Transverse colon (tissue), 4 donors: ENCODE measurements around the gene ZNF804B. TPM values are rescaled to one million over a fixed set of nuclear protein-coding genes. Genes with fewer than 3 reads are reported as not detected.

Experiments
- DNase-seq: peaks from one replicate; pipeline ENCODE4 v3.0.0-alpha.2; 2019
- H3K27ac ChIP-seq, 4 donors: fragments of 200-600 bp; sonication (generic); 2 replicates each; pipeline ENCODE4 v1.5.1; 2016 to 2018; ENCODE audit warnings: inconsistent platforms in 4 of 4
- H3K27me3 ChIP-seq: fragments of 200-600 bp; sonication (generic); 2 replicates; pipeline ENCODE4 v1.5.1; 2017; ENCODE audit warnings: inconsistent platforms
- H3K36me3 ChIP-seq, 4 donors: fragments of 200-600 bp; sonication (generic); 2 replicates each; pipeline ENCODE4 v1.5.1; 2017 to 2019; ENCODE audit warnings: inconsistent platforms in 4 of 4
- H3K4me1 ChIP-seq, 4 donors: fragments of 200-600 bp; sonication (generic); 2 replicates each; pipeline ENCODE4 v1.5.1; 2017 to 2020; ENCODE audit warnings: inconsistent platforms in 4 of 4
- H3K4me3 ChIP-seq, 4 donors: fragments of 200-600 bp; sonication (generic); 1 replicate in 1 of 4; 2 replicates in 3 of 4; pipeline versions ENCODE4 v1.5.1 to v1.6.1; 2017 to 2019; ENCODE audit warnings: inconsistent platforms in 4 of 4
- H3K9me3 ChIP-seq, 2 donors: fragments of 200-600 bp; sonication (generic); 2 replicates each; pipeline ENCODE4 v1.5.1; 2017 to 2019; ENCODE audit warnings: inconsistent platforms in 2 of 2
- CTCF ChIP-seq, 5 experiments: fragments of 200-600 bp in 3 of 5; fragments of 450-650 bp in 2 of 5; sonication (generic) in 3 of 5; IDR thresholded peaks; 1 replicate in 2 of 5; 2 replicates in 3 of 5; pipeline ENCODE4 v1.5.1; 2016 to 2017; ENCODE audit warnings: antibody characterized with exemption in 5 of 5, inconsistent platforms in 3 of 5, mild to moderate bottlenecking in 2 of 5, moderate library complexity in 1 of 5
- EP300 ChIP-seq: sonication (generic); formaldehyde crosslinking; IDR thresholded peaks from one replicate; pipeline ENCODE4 v1.6.1; 2017; ENCODE audit warnings: antibody characterized with exemption, low read depth
- POLR2A ChIP-seq: fragments of 450-650 bp; IDR thresholded peaks from one replicate; pipeline ENCODE4 v1.6.1; 2016; ENCODE audit warnings: antibody characterized with exemption, mild to moderate bottlenecking, moderate library complexity
- POLR2AphosphoS5 ChIP-seq, 3 donors: sonication (generic); formaldehyde crosslinking; IDR thresholded peaks; one replicate each; pipeline ENCODE4 v1.6.1; 2016; ENCODE audit warnings: antibody characterized with exemption in 3 of 3
- WGBS, 2 donors: methylation state at CpG; one replicate each; pipeline ENCODE4 v1.1.5; 2018; ENCODE audit warnings: low coverage in 1 of 2; 5-methylcytosine and 5-hydroxymethylcytosine counted together
- in situ Hi-C, 4 donors: fragments of 200-750 bp; cut with MboI; loops; one replicate each; pipeline versions ENCODE4 v1.15.0 to v1.15.1; 2017; ENCODE audit warnings: low sequenced_read_pairs in 3 of 4, low pct_ligation_motif_present in 1 of 4, low pct_unique_long_range_greater_than_20kb in 1 of 4
- intact Hi-C: fragments of 100-400 bp; cut with DNase I; formaldehyde crosslinking; loops from one replicate; pipeline ENCODE4 v1.15.1; 2023; ENCODE audit warnings: low total_unique reads
- total RNA-seq, 4 donors: library from RNA; depleted of rRNA; stranded (reverse); fragments of >200 nt; gene quantifications; one replicate each; pipeline ENCODE4 v1.1.0, GENCODE V29; 2016

The ZNF804B gene
- total RNA-seq, 4 donors from 2014 or later, result not detected

DNA sequence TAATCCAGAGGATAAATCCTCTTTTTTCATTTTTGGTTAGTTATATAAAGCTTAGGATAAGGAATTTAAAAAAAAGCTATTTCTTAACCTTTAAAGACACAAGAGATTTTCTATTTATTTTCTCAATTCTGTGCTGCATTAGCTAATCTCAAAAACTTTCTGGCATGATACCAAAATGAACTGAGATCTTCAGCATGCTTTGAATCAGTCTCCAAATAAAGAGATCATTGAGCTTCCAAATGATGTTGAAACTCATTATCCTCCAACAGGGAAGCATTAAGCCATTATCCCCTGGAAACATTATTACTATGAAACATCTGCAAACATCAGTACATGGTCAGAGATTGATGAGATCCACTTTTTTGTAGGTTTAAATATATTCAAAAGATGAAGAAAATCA, 386.3 kb downstream of the ZNF804B start:
- in situ Hi-C loops, result no loop called here
- DNase-seq, result no peak
- Histone ChIP-seq H3K36me3 (no peaks in the 10 kb centered on the region), H3K27me3 (no peaks in the 10 kb centered on the region), H3K9me3 (peaks cover 0 to 4% of the 10 kb centered on the region in 2 donors), H3K4me3 (no peak overlapping the region), H3K27ac (no peak overlapping the region), H3K4me1 (no peaks in the 10 kb centered on the region)
- intact Hi-C loops, result no loop called here
- no peak for TF ChIP-seq POLR2A
- TF ChIP-seq EP300, result no peak
- no peak for TF ChIP-seq CTCF (IDR thresholded peaks at IDR 0.05)
- no peak for TF ChIP-seq POLR2AphosphoS5 (IDR thresholded peaks at IDR 0.05)

- Histone ChIP-seq H3K27me3 (no peaks in the 10 kb centered on the region), H3K36me3 (no peaks in the 10 kb centered on the region), H3K27ac (no peak overlapping the region), H3K9me3 (no peaks in the 10 kb centered on the region), H3K4me1 (no peaks in the 10 kb centered on the region), H3K4me3 (no peak overlapping the region)
- WGBS, 2 donors, result 85 to 93% methylated on average over 2 of the region's 2 CpGs
- in situ Hi-C loops, result no loop called here
- intact Hi-C loops, result no loop called here
- DNase-seq, result no peak
- no peak for TF ChIP-seq POLR2A
- no peak for TF ChIP-seq POLR2AphosphoS5 (IDR thresholded peaks at IDR 0.05)
- TF ChIP-seq CTCF (IDR thresholded peaks at IDR 0.05), result no peak
- no peak for TF ChIP-seq EP300
These were observed 400.6 kb downstream of the ZNF804B start for GRCh38 chr7:89160107-89160506.

DNA sequence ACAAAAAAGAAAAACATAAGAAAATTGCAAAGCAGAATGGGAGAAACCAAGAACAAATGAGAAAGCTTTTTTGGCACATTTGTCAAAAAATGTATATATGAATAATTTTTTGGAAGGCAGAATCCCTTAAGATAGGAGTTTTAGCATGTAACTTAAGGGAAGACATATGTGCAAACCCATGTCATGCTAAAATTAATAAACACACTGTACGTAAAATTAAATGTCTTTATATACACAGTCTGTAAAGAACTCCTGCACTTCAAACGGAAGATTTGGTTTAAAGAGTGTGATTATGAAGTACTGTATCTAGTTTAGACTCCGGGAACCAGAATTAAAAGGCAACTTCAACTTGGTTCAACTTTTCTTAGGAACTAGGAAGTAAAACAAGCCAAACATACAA, 405.9 kb downstream of the ZNF804B start:
- Histone ChIP-seq H3K36me3 (no peaks in the 10 kb centered on the region), H3K27me3 (no peaks in the 10 kb centered on the region), H3K9me3 (no peaks in the 10 kb centered on the region), H3K27ac (no peak overlapping the region), H3K4me3 (no peak overlapping the region), H3K4me1 (no peaks in the 10 kb centered on the region)
- TF ChIP-seq POLR2AphosphoS5 (IDR thresholded peaks at IDR 0.05) (no peak), CTCF (IDR thresholded peaks at IDR 0.05) (no peak), POLR2A (no peak), EP300 (no peak)
- 43 to 50% methylated on average over 3 of the region's 3 CpGs for WGBS, 2 donors
- in situ Hi-C loops (no loop called here), intact Hi-C loops (no loop called here)
- DNase-seq, result no peak

DNA sequence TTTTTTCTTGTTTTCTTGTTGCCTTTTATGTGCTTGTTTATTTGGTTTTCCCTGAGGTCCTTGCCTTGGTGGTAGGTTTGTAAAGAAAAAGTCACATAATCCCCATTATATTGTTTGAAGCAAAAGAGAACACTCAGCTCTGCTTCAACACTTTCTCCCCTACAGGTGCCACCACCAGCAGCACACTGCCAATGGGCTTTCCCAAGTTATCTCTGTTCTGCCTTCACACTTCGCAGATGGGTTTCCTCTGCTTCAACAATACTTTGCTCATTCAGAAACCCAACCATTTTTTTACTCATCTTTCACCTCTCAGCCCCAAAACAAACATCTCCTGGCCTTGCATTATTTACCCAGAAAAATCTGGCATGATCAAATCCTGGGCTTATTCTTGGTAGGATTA, 411.1 kb downstream of the ZNF804B start:
- no peak for DNase-seq
- H3K27ac ChIP-seq, result no peak overlapping the region
- TF ChIP-seq EP300 (no peak), POLR2AphosphoS5 (IDR thresholded peaks at IDR 0.05) (no peak), POLR2A (no peak), CTCF (IDR thresholded peaks at IDR 0.05) (no peak)
- no peaks in the 10 kb centered on the region for H3K4me1 ChIP-seq
- H3K36me3 ChIP-seq, result no peaks in the 10 kb centered on the region
- no peaks in the 10 kb centered on the region for H3K9me3 ChIP-seq
- 75 to 78% methylated on average over 1 of the region's 1 CpG for WGBS, 2 donors
- in situ Hi-C loops (no loop called here), intact Hi-C loops (no loop called here)
- no peak overlapping the region for H3K4me3 ChIP-seq
- H3K27me3 ChIP-seq, result no peaks in the 10 kb centered on the region
